ENCODE data around the gene DECR2. TPM values are rescaled to one million over a fixed set of nuclear protein-coding genes. Genes with fewer than 3 reads are reported as not detected.

The DECR2 gene
- polyA plus RNA-seq, 3 donors = 5.7 to 12.8 (median 8.7) TPM

DNA sequence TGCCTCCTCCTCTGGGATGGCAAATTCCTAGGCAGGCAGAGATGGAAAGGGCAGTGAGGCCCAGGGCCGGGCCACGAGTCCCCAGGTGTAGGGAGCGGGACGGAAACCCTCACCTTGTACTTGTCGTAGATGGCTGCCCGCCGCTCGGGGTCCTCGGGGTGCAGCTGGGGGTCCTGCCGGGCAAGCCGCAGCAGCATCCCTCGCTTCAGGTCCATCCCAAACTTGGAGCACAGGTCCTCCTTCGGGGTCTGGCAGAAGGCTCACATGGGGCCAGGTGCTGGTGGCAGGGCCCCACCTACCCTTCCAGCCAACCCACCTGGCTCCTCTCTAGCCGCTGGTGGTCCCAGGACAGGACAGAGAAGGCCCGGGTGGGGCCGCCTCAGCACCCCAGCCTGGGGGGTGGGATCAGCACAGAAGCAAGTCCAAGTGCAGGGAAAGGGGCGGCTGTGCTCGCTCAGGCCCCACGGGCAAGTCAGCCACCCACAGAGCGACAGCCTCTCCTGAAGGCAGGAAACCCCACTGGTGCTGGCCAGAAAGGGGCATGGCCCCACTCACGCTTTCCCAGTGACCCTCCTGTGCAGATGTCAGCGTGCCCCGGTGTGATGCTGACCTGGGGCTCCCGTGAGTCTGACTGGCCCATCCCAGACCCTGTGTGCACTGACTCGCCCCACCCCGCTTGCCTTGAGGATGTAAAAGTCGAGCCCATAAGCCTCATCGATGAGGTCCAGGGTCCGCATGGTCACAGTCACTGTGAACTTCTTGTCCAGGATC, 33.1 kb upstream of the DECR2 start:
- intact Hi-C loops (cut with micrococcal nuclease) = no loop called here
- Histone ChIP-seq H2AFZ (ENCODE audit: insufficient read depth, low read depth, low read length, poor library complexity, severe bottlenecking) (no peak overlapping the region), H3K4me3 (replicated peaks in 1 of 3; ENCODE audit: low read depth in 2 of 3, low read length in 3 of 3) (no peak overlapping the region), H3K4me2 (replicated peaks; ENCODE audit: extremely low read depth, low read length, poor library complexity, severe bottlenecking) (no peak overlapping the region), H4K20me1 (ENCODE audit: insufficient read depth, low read length) (no peaks in the 10 kb centered on the region), H3K36me3 (replicated peaks in 1 of 2; ENCODE audit: control insufficient read depth in 1 of 2, insufficient read depth in 2 of 2, low read length in 2 of 2) (peaks cover 37 to 53% of the 10 kb centered on the region in 2 donors), H3K9ac (ENCODE audit: insufficient read depth, low read length, poor library complexity, severe bottlenecking) (no peak overlapping the region), H3K4me1 (ENCODE audit: control insufficient read depth in 1 of 2, insufficient read depth in 2 of 2, low read length in 2 of 2) (peaks cover 17 to 20% of the 10 kb centered on the region in 2 donors), H3K27ac (ENCODE audit: low read depth in 1 of 2, low read length in 2 of 2) (no peak overlapping the region), H3K9me3 (replicated peaks in 1 of 2; ENCODE audit: control insufficient read depth in 1 of 2, insufficient read depth in 1 of 2, low read length in 2 of 2) (no peaks in the 10 kb centered on the region), H3K27me3 (ENCODE audit: control insufficient read depth in 2 of 2, insufficient read depth in 2 of 2, low read length in 2 of 2) (no peaks in the 10 kb centered on the region), H3K79me2 (ENCODE audit: insufficient read depth, low read length) (peaks cover 3% of the 10 kb centered on the region)
- Mint-ChIP-seq H3K27ac (peak overlapping the region in 1 of 7 donors; percentile 20), H3K9me3 (no peaks in the 10 kb centered on the region), H3K4me1 (peaks cover 19% of the 10 kb centered on the region), H3K4me3 (no peak overlapping the region), H3K36me3 (peaks cover 33 to 53% of the 10 kb centered on the region in 2 donors), H3K27me3 (ENCODE audit: low read depth in 3 of 3) (peaks cover 7 to 11% (median 8%) of the 10 kb centered on the region in 3 donors)
- DNase-seq = no peak
- WGBS (ENCODE audit: insufficient coverage) = 96% methylated on average over 29 of the region's 29 CpGs
- TF ChIP-seq, protein P1, sequence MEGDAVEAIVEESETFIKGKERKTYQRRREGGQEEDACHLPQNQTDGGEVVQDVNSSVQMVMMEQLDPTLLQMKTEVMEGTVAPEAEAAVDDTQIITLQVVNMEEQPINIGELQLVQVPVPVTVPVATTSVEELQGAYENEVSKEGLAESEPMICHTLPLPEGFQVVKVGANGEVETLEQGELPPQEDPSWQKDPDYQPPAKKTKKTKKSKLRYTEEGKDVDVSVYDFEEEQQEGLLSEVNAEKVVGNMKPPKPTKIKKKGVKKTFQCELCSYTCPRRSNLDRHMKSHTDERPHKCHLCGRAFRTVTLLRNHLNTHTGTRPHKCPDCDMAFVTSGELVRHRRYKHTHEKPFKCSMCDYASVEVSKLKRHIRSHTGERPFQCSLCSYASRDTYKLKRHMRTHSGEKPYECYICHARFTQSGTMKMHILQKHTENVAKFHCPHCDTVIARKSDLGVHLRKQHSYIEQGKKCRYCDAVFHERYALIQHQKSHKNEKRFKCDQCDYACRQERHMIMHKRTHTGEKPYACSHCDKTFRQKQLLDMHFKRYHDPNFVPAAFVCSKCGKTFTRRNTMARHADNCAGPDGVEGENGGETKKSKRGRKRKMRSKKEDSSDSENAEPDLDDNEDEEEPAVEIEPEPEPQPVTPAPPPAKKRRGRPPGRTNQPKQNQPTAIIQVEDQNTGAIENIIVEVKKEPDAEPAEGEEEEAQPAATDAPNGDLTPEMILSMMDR (IDR thresholded peaks at IDR 0.05) = no peak

DNA sequence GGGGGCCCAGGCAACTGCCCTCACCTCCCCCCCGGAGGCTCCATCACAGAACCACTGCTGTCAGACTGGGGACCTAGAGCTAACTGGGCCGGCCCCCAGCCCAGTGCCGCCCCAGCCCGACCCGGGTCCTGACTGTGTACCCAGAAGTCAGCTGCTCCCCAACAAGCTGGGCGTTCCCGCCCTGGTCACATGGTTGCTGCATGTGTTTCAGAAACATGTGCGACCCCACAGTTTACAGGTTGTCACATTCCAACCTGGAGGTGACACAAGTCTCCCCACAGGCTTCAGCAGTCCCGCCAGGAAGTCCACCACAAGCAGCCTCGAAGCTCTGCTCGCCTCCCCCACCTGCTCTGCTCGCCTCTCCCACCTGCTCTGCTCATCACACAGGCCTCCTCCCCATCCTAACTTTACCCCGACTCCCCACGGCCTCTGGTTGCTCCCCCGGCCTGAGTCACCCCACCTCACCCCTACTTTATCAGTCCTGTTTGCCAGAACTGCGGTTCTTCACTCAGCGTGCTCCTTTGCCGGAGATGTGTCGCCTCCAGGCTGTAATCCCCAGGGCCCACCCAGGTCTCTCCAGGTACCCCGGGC, 32.3 kb upstream of the DECR2 start:
- WGBS (ENCODE audit: insufficient coverage) = 91% methylated on average over 19 of the region's 20 CpGs
- Histone ChIP-seq H3K4me3 (replicated peaks in 1 of 3; ENCODE audit: low read depth in 2 of 3, low read length in 3 of 3) (peak overlapping the region in 1 of 3 experiments; percentile 71), H3K9me3 (replicated peaks in 1 of 2; ENCODE audit: control insufficient read depth in 1 of 2, insufficient read depth in 1 of 2, low read length in 2 of 2) (no peaks in the 10 kb centered on the region), H3K79me2 (ENCODE audit: insufficient read depth, low read length) (peaks cover 3% of the 10 kb centered on the region), H4K20me1 (ENCODE audit: insufficient read depth, low read length) (no peaks in the 10 kb centered on the region), H3K9ac (ENCODE audit: insufficient read depth, low read length, poor library complexity, severe bottlenecking) (no peak overlapping the region), H3K4me2 (replicated peaks; ENCODE audit: extremely low read depth, low read length, poor library complexity, severe bottlenecking) (peak overlapping the region; percentile 79), H3K4me1 (ENCODE audit: control insufficient read depth in 1 of 2, insufficient read depth in 2 of 2, low read length in 2 of 2) (peaks cover 17 to 20% of the 10 kb centered on the region in 2 donors), H3K27ac (ENCODE audit: low read depth in 1 of 2, low read length in 2 of 2) (no peak overlapping the region), H2AFZ (ENCODE audit: insufficient read depth, low read depth, low read length, poor library complexity, severe bottlenecking) (no peak overlapping the region), H3K36me3 (replicated peaks in 1 of 2; ENCODE audit: control insufficient read depth in 1 of 2, insufficient read depth in 2 of 2, low read length in 2 of 2) (peaks cover 45 to 61% of the 10 kb centered on the region in 2 donors), H3K27me3 (ENCODE audit: control insufficient read depth in 2 of 2, insufficient read depth in 2 of 2, low read length in 2 of 2) (no peaks in the 10 kb centered on the region)
- H3K4me1 Mint-ChIP-seq = peaks cover 19% of the 10 kb centered on the region
- DNase-seq = no peak
- peaks cover 37 to 61% of the 10 kb centered on the region in 2 donors for H3K36me3 Mint-ChIP-seq
- no peak overlapping the region for H3K27ac Mint-ChIP-seq
- peaks cover 4 to 8% (median 5%) of the 10 kb centered on the region in 3 donors for H3K27me3 Mint-ChIP-seq (ENCODE audit: low read depth in 3 of 3)
- H3K9me3 Mint-ChIP-seq = no peaks in the 10 kb centered on the region
- intact Hi-C loops (cut with micrococcal nuclease) = no loop called here
- peak overlapping the region; percentile 71 to 81 for H3K4me3 Mint-ChIP-seq
- TF ChIP-seq, protein P1 (IDR thresholded peaks at IDR 0.05) = no peak
